HG02610 (cell line): ENCODE measurements around the gene AGMO.

Experiments
- ATAC-seq: cut with Tn5 transposase; IDR thresholded peaks from one replicate; pipeline ENCODE4 v1.9.1; 2021; ENCODE audit warnings: mild to moderate bottlenecking, moderate library complexity; ENCODE audit not compliant: unreplicated experiment

Gene AGMO

DNA sequence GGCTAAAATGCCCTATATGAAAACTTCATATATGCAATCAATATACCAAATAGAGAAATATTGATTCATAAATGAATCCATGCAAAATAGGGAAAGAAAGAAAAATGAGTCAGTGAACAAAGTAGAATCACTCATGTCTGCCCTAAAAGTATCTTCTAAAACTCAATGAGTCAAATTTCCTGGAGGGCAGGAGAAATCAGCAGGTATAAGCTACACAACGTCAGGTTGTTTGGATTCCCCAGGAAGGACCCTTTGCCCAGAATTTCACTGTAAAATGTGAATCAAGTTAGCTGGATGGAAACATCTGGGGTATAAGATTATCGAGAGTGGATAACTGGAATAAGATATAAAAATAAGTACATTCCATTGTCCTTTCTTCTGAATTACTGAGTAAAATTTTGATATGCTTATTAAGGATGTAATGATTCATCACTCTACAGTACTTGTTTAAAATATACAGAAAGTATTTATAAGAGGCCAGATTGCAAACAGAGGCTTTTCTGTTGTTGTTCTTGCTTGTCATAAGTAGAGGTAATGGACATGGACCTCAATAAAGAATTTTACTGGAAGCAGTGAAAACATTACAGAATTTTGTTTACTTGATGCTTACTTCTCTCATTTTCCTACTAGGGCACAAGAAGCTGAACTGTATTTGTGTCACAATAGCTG is 99.0 kb downstream of the AGMO start:
- ATAC-seq = no peak

GRCh38 chr7:15461576-15461975 is 100.2 kb downstream of the AGMO start:
- no peak for ATAC-seq

GRCh38 chr7:15459018-15459615 is 102.7 kb downstream of the AGMO start:
- ATAC-seq = no peak

DNA sequence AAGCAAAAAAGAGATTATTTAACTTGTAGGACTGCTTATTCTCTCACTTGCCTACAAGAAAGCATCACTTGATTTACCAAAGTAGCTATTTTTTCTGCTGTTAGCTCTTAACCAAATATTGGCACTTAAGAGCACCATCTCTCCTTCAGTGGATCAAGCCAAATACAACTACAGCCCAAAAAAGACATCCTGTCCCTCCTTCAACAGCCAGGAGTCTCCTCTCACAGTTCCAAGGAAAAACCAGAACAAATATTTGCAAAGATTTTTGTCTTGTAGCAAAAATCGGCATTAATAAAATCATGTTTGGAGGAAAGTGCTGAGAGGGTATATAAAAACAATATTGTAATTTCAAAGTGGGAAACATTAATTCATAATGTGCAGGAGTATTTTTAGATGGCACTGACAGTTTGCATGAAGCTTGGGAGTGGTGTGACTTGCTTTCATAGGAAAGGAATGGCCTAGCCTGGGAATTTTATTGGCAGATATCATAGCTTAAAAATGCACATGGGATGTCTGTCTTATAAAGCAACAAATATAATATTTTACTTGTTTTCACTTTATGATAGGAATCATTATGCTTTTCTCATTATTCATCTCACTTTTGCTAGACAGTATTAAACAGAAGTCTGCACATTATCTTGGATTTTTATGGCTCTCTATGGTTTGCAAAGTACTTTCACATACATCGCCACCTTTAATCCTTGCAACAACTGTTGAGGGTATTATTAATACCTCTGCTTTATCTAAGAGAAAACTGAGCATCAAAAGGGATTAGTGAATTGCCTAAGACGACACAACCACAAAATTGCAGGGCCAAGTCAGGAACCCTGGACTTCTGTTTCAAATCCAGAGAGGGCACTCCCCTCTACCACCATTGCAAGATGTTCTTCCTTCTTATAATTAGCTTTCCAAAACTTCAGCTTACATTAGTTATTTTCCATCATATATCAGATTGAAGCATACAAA is 103.5 kb downstream of the AGMO start:
- no peak for ATAC-seq

DNA sequence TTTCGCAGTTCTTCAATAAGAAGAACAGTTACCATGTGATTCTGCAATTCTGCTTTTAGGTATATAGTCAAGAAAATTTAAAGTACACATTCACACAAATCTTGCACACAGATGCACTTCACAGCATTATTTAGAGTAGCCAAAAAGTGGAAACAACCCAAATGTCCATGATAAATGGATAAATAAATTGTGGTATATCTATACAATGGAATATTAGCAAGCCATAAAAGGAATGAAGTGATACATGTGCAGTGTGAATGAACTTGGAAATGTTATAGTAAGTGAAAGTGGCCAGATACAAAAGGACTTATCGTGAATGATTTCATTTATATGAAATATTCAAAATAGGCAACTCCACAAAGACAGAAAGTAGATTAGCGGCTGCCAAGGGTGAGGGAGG is 109.1 kb downstream of the AGMO start:
- ATAC-seq = no peak

- ATAC-seq = no peak
These were observed 115.1 kb downstream of the AGMO start for GRCh38 chr7:15446722-15447121.

DNA sequence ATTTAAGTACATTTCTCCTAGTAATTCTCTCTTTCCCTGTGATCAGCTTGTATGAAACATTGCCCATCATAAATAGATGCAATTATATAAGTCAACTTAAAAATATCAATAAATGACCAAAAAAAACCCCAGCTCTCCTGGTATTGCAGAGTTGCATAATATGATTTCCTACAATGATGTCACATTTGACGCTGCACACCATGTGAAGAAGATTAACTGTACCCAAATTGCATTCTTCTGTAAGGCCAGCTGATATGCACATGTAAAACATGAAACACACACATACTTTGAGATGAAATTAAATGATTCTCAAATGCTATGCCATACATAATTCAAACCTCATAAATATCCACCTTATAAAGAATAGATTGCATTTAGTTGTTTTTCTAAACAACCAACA is 115.5 kb downstream of the AGMO start:
- ATAC-seq = no peak

- ATAC-seq = no peak
These were observed 119.9 kb downstream of the AGMO start for GRCh38 chr7:15441915-15442314.

DNA sequence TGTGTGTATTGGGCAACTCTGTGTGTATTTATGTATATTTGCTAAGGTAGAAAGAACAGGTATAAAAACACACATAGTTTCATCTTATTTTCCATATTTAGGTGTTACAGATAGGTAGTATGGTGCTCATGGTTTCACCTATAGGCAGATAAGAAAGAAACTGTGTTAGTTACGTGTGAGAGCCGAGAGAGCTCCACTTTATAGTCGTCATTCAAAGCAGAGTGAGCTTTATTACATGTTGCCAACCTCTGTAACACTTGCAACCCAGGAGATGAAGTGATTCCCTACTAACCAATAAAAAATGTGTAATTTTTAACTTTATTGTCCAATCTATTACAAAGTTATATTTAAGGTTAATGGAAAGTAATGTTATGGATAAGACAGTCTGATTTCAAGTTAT is 121.3 kb downstream of the AGMO start:
- peak; percentile 20 for ATAC-seq

GRCh38 chr7:15439853-15440252 is 122.0 kb downstream of the AGMO start:
- ATAC-seq = peak; percentile 42

GRCh38 chr7:15433151-15433550 is 128.7 kb downstream of the AGMO start:
- ATAC-seq = no peak

- ATAC-seq = no peak
These were observed 130.9 kb downstream of the AGMO start for GRCh38 chr7:15430911-15431310.

GRCh38 chr7:15430191-15430590 is 131.6 kb downstream of the AGMO start:
- ATAC-seq = peak; percentile 80

- ATAC-seq = no peak
These were observed 137.3 kb downstream of the AGMO start for GRCh38 chr7:15424468-15424867.

GRCh38 chr7:15419596-15419995 is 142.2 kb downstream of the AGMO start:
- ATAC-seq = no peak

- no peak for ATAC-seq
These were observed 143.6 kb downstream of the AGMO start for GRCh38 chr7:15418264-15418663.

- ATAC-seq = no peak
These were observed 144.3 kb downstream of the AGMO start for GRCh38 chr7:15417341-15417988.

DNA sequence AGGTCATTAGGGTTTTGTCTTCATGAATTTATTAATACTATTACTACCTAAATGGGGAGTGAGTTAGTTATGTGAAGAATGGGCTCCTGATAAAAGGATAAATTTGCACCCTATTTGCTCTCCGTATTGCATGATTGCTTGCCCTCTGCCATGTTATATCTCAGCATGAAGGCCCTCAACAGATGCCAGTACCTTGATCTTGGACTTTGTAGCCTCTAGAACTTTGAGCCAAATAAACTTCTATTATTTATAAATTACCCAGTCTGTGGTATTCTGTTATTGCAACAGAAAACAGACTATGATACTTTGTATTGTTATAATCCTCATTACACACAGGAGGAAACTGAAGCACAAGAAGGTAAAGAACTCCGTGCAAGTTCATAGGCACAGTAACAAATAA is 150.8 kb downstream of the AGMO start:
- no peak for ATAC-seq

DNA sequence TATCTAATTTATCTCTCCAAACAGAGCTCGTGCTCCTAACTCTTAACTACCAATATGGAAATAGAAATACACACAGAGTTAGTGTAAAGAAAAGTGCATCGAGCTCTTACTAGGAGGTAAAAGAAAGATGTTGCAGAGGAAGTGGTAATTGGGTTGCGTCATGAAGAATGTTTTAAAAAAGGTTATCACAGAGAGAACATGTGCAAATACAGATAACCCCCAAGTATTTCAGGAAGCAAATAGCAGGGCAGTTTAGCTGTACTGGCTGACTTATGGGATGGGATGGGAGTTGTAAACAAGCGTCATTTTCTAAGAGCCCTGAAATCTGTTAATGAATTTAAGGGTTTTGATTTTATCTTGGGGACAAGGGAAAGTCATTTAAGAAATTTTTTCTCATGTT is 153.9 kb downstream of the AGMO start:
- no peak for ATAC-seq

DNA sequence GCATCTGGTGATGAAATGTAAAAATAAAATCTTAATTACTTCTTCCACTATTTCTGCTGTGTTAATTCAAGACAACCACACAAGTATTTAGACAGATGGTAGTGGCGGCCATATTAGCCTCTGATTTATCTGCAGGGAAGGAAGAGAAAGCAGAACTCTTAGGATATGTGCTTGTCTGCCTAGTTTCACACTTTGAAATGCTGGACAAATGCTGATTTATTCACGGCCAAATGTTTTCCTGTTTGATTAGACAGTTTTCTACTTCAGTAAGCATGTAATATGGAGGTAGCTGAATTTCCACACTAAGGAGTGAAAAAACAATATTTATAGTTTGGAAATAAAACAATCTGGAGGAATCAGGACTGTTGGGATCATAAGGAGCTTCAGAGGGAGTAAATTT is 158.1 kb downstream of the AGMO start:
- no peak for ATAC-seq

- no peak for ATAC-seq
These were observed 158.5 kb downstream of the AGMO start for GRCh38 chr7:15403315-15403714.
